GM13976 (cell line): ENCODE data around the gene TPGS2.

Experiments
- DNase-seq: peaks from one replicate; pipeline ENCODE4 v3.0.0; 2012; ENCODE audit warnings: low spot score
- in situ Hi-C: fragments of 300-500 bp; cut with MboI; formaldehyde crosslinking; loops from one replicate; pipeline ENCODE4 v1.12.0; 2022; ENCODE audit warnings: low sequenced_read_pairs, mixed read lengths, inconsistent platforms; ENCODE audit not compliant: unreplicated experiment
- TF ChIP-seq, protein P1 (sequence below): IDR thresholded peaks from 2 replicates; pipeline ENCODE4 v1.5.1; 2012; ENCODE audit warnings: borderline replicate concordance, mild to moderate bottlenecking; ENCODE audit not compliant: insufficient read depth; ENCODE audit errors: extremely low read depth, missing control alignments, control extremely low read depth

The TPGS2 gene

DNA sequence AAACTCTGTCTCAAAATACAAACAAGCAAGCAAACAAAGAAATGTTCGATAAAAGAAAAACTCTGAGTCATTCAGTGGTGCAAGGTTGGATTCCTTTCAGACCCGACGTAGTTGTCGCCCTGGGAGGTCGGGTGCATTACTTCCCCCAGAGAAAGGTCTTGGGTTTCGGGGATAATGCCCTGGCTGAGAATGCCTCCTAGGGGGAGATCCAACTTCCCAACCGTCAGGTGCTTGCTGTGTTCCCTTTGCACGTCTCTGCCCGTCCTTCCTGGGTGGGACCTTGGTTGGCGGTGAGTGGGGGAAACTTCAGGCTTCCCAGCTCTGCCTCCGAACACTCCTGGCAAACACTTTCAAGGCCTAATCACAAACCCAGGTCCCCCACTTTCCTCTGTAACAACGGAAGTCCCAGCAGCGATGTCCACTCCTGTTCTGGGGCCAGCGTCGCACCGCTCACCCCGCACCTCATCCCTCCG is 609 bp downstream of the TPGS2 start:
- TF ChIP-seq, protein P1, sequence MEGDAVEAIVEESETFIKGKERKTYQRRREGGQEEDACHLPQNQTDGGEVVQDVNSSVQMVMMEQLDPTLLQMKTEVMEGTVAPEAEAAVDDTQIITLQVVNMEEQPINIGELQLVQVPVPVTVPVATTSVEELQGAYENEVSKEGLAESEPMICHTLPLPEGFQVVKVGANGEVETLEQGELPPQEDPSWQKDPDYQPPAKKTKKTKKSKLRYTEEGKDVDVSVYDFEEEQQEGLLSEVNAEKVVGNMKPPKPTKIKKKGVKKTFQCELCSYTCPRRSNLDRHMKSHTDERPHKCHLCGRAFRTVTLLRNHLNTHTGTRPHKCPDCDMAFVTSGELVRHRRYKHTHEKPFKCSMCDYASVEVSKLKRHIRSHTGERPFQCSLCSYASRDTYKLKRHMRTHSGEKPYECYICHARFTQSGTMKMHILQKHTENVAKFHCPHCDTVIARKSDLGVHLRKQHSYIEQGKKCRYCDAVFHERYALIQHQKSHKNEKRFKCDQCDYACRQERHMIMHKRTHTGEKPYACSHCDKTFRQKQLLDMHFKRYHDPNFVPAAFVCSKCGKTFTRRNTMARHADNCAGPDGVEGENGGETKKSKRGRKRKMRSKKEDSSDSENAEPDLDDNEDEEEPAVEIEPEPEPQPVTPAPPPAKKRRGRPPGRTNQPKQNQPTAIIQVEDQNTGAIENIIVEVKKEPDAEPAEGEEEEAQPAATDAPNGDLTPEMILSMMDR: no peak
- DNase-seq: no peak
- in situ Hi-C loops: no loop called here

DNA sequence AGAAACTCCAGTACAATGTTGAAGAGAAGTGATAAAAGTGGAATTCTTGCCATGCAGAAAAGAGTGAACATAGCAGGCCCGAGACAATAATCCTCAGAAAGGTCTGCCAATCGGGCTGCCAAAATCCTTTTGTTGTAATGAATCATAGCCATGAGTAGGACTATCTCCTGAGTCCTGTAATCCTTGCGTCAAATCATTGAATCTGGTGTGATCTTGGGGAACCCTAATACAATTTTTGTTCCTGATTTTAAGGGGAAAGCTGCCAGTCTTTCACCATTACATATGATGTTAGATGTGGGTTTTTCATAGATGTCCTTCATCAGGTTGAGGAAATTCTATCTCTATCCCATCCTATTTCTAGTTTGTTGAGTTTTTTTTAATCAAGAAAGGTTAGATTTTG is 2.2 kb downstream of the TPGS2 start:
- TF ChIP-seq, protein P1: no peak
- in situ Hi-C loops: no loop called here
- DNase-seq: no peak

GRCh38 chr18:36825526-36825925 is 3.3 kb downstream of the TPGS2 start:
- in situ Hi-C loops: no loop called here
- TF ChIP-seq, protein P1: no peak
- no peak for DNase-seq

DNA sequence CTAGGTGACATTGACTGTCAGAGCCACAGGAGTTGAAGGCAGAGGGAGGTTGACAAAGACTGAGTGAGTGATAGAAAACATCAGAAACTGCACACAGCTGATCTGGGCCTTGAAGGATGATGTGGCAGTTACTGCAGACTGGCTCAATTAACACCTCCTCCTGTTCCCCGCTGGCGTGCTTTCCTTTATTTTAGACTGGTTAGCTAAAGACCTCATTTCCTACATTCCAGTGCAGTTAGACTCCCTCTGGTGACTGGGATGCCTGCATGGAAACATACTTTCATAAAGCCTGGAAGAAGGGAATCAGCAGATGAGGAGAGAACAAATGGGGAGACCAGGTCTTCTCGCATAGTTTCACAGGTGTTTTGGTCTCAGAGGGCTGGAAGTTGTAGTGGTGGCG is 7.1 kb downstream of the TPGS2 start:
- no peak for DNase-seq
- in situ Hi-C loops: loop anchor here (25.0 kb wide), 1 partner anchor 734 kb away; no protein-coding TSS in a partner anchor
- TF ChIP-seq, protein P1: no peak

- DNase-seq: no peak
- TF ChIP-seq, protein P1: no peak
- in situ Hi-C loops: loop anchor here (25.0 kb wide), 1 partner anchor 732 kb away; no protein-coding TSS in a partner anchor
Measured at GRCh38 chr18:36819621-36820020, 9.2 kb downstream of the TPGS2 start.

DNA sequence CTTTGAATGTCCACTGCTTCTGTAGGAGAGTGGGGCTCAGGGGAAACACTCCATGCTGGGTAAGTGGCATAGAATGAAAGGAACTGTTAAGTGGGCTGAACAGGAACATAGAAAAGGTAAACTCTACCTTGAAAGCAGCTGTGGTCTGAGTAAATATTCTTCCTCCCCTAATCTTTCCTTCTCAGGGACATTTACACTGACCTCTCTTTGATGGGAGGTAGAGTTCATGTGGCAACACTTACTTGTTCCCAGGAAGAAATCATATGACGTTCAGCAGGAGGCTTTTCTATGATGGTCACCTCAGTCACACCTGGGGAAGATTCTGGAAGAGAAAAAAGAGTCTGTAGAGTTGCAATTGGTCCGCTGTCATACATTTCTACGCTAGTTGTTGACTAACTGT is 10.2 kb downstream of the TPGS2 start:
- TF ChIP-seq, protein P1: no peak
- in situ Hi-C loops: loop anchor here (25.0 kb wide), 1 partner anchor 731 kb away; no protein-coding TSS in a partner anchor
- DNase-seq: no peak
